GM19023 (cell line): Measurements from ENCODE around the gene ANKRD63.

Experiments used
- ATAC-seq: cut with Tn5 transposase; IDR thresholded peaks from one replicate; pipeline ENCODE4 v1.9.1; 2021; ENCODE audit warnings: mild to moderate bottlenecking, moderate library complexity; ENCODE audit not compliant: unreplicated experiment

ANKRD63 gene

GRCh38 chr15:40296561-40297230, 13.8 kb upstream of the ANKRD63 start:
- ATAC-seq, result no peak

- ATAC-seq, result no peak
Observed at GRCh38 chr15:40295877-40296560, 13.2 kb upstream of the ANKRD63 start.

- ATAC-seq, result no peak
Observed at GRCh38 chr15:40295297-40295696, 12.4 kb upstream of the ANKRD63 start.

- no peak for ATAC-seq
Observed at GRCh38 chr15:40293905-40294895, 11.3 kb upstream of the ANKRD63 start.

GRCh38 chr15:40293006-40293405, 10.1 kb upstream of the ANKRD63 start:
- no peak for ATAC-seq

- ATAC-seq, result no peak
Observed at GRCh38 chr15:40292246-40292645, 9.4 kb upstream of the ANKRD63 start.

GRCh38 chr15:40290918-40291574, 8.2 kb upstream of the ANKRD63 start:
- ATAC-seq, result no peak

- no peak for ATAC-seq
Observed at GRCh38 chr15:40290545-40290917, 7.7 kb upstream of the ANKRD63 start.

- ATAC-seq, result no peak
Observed at GRCh38 chr15:40289140-40289775, 6.4 kb upstream of the ANKRD63 start.

GRCh38 chr15:40287968-40288367, 5.1 kb upstream of the ANKRD63 start:
- no peak for ATAC-seq

- no peak for ATAC-seq
Observed at GRCh38 chr15:40287505-40287904, 4.6 kb upstream of the ANKRD63 start.

- ATAC-seq, result no peak
Observed at GRCh38 chr15:40286794-40287193, 3.9 kb upstream of the ANKRD63 start.

- no peak for ATAC-seq
Observed at GRCh38 chr15:40286061-40286532, 3.2 kb upstream of the ANKRD63 start.

- no peak for ATAC-seq
Observed at GRCh38 chr15:40285554-40286011, 2.7 kb upstream of the ANKRD63 start.

- ATAC-seq, result no peak
Observed at GRCh38 chr15:40285151-40285550, 2.3 kb upstream of the ANKRD63 start.

- no peak for ATAC-seq
Observed at GRCh38 chr15:40283615-40284300, 894 bp upstream of the ANKRD63 start.

GRCh38 chr15:40282147-40282868, 556 bp downstream of the ANKRD63 start:
- ATAC-seq, result peak; percentile 49

- ATAC-seq, result no peak
Observed at GRCh38 chr15:40281801-40282146, 1.1 kb downstream of the ANKRD63 start.
